ENCODE measurements around the gene MEX3A. TPM values are rescaled to one million over a fixed set of nuclear protein-coding genes. Genes with fewer than 3 reads are reported as not detected.

MEX3A gene
- total and polyA plus RNA-seq, 8 donors, result 0.86 to 59.0 (median 48.8) TPM

DNA sequence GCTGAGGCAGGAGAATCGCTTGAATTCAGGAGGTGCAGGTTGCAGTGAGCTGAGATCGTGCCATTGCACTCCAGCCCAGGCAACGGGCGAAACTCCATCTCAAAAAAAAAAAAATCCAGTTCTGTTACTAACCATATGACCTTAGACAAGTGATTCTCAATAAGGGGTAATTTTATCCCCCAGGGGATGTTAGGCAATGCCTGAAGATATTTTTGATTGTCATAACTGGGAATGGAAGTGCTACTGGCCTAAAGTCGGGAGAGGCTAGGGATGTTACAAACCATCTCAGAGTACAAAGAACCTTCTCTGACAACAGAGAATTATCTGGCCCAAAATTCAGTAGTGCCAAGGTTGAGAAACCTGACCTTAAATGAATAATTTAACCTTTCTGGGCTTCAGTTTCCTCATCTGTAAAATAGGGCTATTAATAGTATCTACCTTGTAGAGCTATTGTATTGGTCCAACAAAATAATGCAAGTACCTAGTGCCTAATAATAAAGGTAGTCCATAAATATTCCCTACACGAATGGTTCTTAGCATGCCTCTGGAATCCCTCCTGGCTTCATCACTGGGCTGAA lies 26.5 kb upstream of the MEX3A start:
- Histone ChIP-seq H3K27me3 (peaks cover 0 to 75% of the 10 kb centered on the region in 2 donors), H3K4me1 (peaks cover 33 to 43% of the 10 kb centered on the region in 2 donors), H3K9me3 (no peaks in the 10 kb centered on the region), H3K36me3 (no peaks in the 10 kb centered on the region), H3K27ac (no peak overlapping the region), H3K4me3 (no peak overlapping the region)
- DNase-seq (no peak), ATAC-seq (no peak)
- intact Hi-C loops (cut with DNase I), result no loop called here
- TF ChIP-seq, protein P1, sequence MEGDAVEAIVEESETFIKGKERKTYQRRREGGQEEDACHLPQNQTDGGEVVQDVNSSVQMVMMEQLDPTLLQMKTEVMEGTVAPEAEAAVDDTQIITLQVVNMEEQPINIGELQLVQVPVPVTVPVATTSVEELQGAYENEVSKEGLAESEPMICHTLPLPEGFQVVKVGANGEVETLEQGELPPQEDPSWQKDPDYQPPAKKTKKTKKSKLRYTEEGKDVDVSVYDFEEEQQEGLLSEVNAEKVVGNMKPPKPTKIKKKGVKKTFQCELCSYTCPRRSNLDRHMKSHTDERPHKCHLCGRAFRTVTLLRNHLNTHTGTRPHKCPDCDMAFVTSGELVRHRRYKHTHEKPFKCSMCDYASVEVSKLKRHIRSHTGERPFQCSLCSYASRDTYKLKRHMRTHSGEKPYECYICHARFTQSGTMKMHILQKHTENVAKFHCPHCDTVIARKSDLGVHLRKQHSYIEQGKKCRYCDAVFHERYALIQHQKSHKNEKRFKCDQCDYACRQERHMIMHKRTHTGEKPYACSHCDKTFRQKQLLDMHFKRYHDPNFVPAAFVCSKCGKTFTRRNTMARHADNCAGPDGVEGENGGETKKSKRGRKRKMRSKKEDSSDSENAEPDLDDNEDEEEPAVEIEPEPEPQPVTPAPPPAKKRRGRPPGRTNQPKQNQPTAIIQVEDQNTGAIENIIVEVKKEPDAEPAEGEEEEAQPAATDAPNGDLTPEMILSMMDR (IDR thresholded peaks at IDR 0.05), result no peak

- ATAC-seq (no peak), DNase-seq (no peak)
- Histone ChIP-seq H3K4me3 (no peak overlapping the region), H3K9me3 (no peaks in the 10 kb centered on the region), H3K27me3 (peaks cover 0 to 69% of the 10 kb centered on the region in 2 donors), H3K4me1 (peaks cover 39 to 44% of the 10 kb centered on the region in 2 donors), H3K27ac (peak overlapping the region in 1 of 2 donors; percentile 93), H3K36me3 (no peaks in the 10 kb centered on the region)
- TF ChIP-seq, protein P1 (IDR thresholded peaks at IDR 0.05), result no peak
- intact Hi-C loops (cut with DNase I), result no loop called here
These were observed 25.8 kb upstream of the MEX3A start for GRCh38 chr1:156108057-156108456.

- H3K36me3 ChIP-seq, result no peaks in the 10 kb centered on the region
- intact Hi-C loops (cut with DNase I), result no loop called here
- TF ChIP-seq, protein P1 (IDR thresholded peaks at IDR 0.05), result no peak
- peak overlapping the region; percentile 93 to 94 for H3K27ac ChIP-seq
- peaks cover 43 to 55% of the 10 kb centered on the region in 2 donors for H3K4me1 ChIP-seq
- no peaks in the 10 kb centered on the region for H3K9me3 ChIP-seq
- ATAC-seq (peak; percentile 5), DNase-seq (no peak)
- peak overlapping the region in 1 of 2 donors; percentile 34 for H3K4me3 ChIP-seq
- H3K27me3 ChIP-seq, result peaks cover 0 to 57% of the 10 kb centered on the region in 2 donors
These were observed 24.6 kb upstream of the MEX3A start for GRCh38 chr1:156106624-156107488.

DNA sequence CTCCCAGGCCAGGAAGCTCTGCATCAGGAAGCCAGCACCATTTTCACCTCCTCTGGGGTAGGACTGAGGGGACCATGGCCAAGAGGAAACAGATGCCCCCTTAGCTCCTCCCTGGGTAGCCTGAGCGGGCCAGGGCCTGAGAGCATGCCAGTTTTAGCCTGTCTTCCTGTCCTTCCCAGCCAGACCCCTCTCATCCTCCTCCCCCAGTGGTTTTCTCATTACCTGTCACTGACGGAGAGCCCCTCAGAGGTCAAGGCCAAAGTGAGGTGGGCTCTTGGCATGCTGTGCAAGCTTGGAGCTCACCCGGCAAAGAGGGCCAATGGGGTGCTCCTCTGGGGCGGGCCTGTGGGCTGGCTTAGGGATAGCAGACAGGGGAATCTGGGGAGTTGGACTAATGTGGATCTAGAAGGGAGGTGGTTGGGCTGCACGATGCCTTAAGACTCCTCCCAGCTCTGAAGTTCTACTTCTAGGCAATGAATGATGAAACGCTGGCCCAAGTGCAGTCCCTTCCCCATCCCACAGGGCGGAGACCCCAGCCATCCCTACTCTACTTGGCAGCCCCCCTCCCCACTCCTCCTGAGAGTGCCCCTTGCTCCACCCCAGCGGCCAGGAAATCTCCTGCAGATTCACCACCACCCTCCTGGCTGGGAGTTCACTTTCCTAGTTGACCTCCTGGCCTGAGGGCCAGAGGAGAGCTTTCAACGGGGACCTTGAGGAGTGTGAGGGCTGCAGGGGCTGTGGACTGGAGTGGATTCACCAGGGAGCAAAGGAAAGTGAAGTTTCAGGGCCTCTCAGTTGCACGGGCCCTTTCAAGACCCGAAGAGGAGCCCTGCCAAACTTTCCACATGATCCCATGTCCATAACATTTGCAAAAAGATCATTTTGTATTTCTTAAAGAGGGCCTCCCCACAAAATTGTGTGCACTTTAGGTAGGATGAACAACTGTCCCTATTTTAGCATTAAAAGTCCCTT lies 22.9 kb upstream of the MEX3A start:
- intact Hi-C loops (cut with DNase I), result no loop called here
- ATAC-seq, result peak; percentile 13
- H3K4me1 ChIP-seq, result peaks cover 39 to 67% of the 10 kb centered on the region in 2 donors
- peak overlapping the region; percentile 93 to 94 for H3K27ac ChIP-seq
- peaks cover 0 to 56% of the 10 kb centered on the region in 2 donors for H3K27me3 ChIP-seq
- TF ChIP-seq, protein P1 (IDR thresholded peaks at IDR 0.05), result no peak
- DNase-seq, result no peak
- peak overlapping the region; percentile 19 to 34 for H3K4me3 ChIP-seq
- H3K36me3 ChIP-seq, result no peaks in the 10 kb centered on the region
- no peaks in the 10 kb centered on the region for H3K9me3 ChIP-seq

Data from left lung (tissue), 10 donors.